Muscle of back (tissue), 11 donors: ENCODE measurements around the gene GAB4. TPM values are rescaled to one million over a fixed set of nuclear protein-coding genes. Genes with fewer than 3 reads are reported as not detected.

Source experiments
- DNase-seq, 3 donors: peaks; one replicate each; pipeline versions ENCODE4 v3.0.0 to v3.0.0-alpha.2; 2013
- polyA plus RNA-seq, 10 donors: library from polyadenylated mRNA; unstranded; fragments of 120-200 nt; gene quantifications; one replicate each; pipeline ENCODE4 v1.2.1, GENCODE V29; 2013; ENCODE audit not compliant: insufficient read length in 10 of 10

Gene GAB4
- polyA plus RNA-seq, 10 donors = 0.07 TPM; not detected in 9

DNA sequence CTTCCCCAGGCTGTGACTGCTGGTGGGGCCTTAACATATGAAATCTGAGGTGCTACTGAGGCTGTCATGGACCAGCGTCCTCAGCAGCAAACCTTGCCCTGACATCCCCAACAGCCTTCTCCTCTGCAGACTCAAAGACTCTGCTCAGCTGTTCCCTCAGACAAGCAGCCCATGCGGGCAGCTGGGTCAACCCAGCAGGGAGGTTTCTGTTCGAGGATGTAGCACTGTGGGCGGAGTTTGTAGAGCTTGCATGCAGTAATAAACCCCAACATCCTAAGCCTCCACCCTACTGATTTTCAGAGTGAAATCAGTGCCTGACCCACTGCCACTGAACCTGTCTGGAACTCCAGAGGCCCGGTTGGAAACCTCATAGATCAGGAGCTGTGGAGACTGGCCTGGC is 94.0 kb downstream of the GAB4 start:
- no peak for DNase-seq

GRCh38 chr22:16912281-16912680 is 95.7 kb downstream of the GAB4 start:
- DNase-seq = no peak

Other genes starting within 250 kb of the GAB4 start
- under 1 TPM in 2 of 10 donors, not detected in 8; 0.12 to 0.22 TPM for gene XKR3, start 182.8 kb downstream of the GAB4 start, polyA plus RNA-seq
- 1 to 10 TPM; 3.6 to 7.1 (median 5.2) TPM for gene IL17RA, start 76.8 kb upstream of the GAB4 start, polyA plus RNA-seq
- gene TMEM121B, start 113.1 kb upstream of the GAB4 start, polyA plus RNA-seq = 1 to 10 TPM; 2.9 to 6.6 (median 4.0) TPM
- 10 to 100 TPM; 35.2 to 46.0 (median 40.9) TPM for gene HDHD5, start 151.1 kb upstream of the GAB4 start, polyA plus RNA-seq
- gene ADA2, start 211.2 kb upstream of the GAB4 start, polyA plus RNA-seq = 10 to 100 TPM in 9 of 10 donors, 1 to 10 TPM in 1; 9.7 to 26.8 (median 14.7) TPM